Esophagus squamous epithelium (tissue), 4 donors: ENCODE results near the gene OR9Q2.

ENCODE experiments used
- POLR2A ChIP-seq, 4 donors: fragments of 450-650 bp; IDR thresholded peaks; one replicate each; pipeline ENCODE4 v1.6.1; 2017; ENCODE audit warnings: antibody characterized with exemption in 4 of 4, mild to moderate bottlenecking in 4 of 4, moderate library complexity in 3 of 4
- TF ChIP-seq, protein P1 (sequence below), 6 experiments: fragments of 450-650 bp in 4 of 6; fragments of 200-600 bp in 2 of 6; sonication (generic) in 2 of 6; IDR thresholded peaks; one replicate each; pipeline ENCODE4 v1.5.1; 2016 to 2019; ENCODE audit warnings: antibody characterized with exemption in 6 of 6, mild to moderate bottlenecking in 4 of 6, moderate library complexity in 4 of 6

DNA sequence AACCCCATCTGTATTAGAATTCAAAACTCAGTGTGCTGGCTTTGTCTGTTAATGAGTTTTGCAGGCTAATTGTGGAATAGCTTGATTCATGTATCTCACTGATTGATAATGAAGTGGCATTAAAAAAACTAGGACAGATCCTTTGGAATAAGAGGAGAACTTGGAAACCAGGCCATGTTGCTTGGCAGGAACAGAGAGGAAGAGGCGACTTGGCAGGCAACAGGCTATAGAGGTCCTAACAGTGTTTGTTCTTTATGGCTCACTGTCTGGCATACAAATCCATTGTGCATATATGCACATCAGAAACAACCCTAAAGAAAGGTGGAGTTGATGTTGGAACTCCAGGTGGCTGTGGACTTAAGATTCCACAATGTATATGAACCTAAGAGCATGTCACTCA lies 46.1 kb upstream of the OR9Q2 start:
- TF ChIP-seq, protein P1, sequence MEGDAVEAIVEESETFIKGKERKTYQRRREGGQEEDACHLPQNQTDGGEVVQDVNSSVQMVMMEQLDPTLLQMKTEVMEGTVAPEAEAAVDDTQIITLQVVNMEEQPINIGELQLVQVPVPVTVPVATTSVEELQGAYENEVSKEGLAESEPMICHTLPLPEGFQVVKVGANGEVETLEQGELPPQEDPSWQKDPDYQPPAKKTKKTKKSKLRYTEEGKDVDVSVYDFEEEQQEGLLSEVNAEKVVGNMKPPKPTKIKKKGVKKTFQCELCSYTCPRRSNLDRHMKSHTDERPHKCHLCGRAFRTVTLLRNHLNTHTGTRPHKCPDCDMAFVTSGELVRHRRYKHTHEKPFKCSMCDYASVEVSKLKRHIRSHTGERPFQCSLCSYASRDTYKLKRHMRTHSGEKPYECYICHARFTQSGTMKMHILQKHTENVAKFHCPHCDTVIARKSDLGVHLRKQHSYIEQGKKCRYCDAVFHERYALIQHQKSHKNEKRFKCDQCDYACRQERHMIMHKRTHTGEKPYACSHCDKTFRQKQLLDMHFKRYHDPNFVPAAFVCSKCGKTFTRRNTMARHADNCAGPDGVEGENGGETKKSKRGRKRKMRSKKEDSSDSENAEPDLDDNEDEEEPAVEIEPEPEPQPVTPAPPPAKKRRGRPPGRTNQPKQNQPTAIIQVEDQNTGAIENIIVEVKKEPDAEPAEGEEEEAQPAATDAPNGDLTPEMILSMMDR (IDR thresholded peaks at IDR 0.05) = no peak
- no peak for TF ChIP-seq POLR2A (IDR thresholded peaks at IDR 0.05)
